ENCODE measurements around the gene SIRT6.
A peak's percentile ranks its signal among the peaks of the same experiment; 100 is the strongest.
"Not testable (repeated sequence)": the region's sequence is repeated elsewhere in the genome, so short reads cannot be mapped to it uniquely, and the experiment has no call there.

Gene SIRT6

DNA sequence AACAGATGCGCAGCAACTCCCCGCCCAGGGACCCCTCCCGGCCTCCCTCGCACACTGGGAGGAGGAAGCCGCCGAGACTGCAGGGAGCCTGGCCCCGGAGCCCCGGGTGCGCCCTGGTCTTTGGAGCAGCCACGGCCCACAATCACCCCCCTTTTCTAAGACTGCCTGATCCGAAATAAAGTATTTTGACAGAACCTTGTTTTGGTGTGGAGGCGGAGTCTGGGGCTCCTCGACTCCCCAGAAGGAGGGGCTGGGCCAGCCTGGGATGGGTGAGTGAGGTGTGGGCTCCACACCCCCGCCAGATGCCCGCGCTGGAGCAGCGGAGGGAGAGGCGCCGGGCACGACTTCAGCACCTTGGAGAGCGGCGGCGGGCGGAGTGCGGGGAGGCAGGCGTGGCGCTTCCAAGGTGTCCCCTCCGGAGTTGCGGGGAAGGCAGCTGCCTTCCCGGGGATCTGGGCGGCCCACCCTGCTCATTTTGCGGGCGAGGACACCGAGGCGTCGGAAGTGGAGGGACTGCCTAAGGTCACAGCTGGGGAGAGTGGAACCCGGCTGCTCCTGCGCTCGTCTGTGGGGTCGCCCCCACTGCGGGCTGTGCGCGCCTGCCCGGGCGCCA, 9.4 kb downstream of the SIRT6 start:
- Histone ChIP-seq H3K4me1 (ENCODE audit: control insufficient read depth, insufficient read depth, low read length) (no peaks in the 10 kb centered on the region), H3K36me3 (ENCODE audit: control insufficient read depth, insufficient read depth, low read length) (peaks cover 8% of the 10 kb centered on the region), H3K27me3 (ENCODE audit: control insufficient read depth, insufficient read depth, low read length) (peaks cover 35% of the 10 kb centered on the region), H3K27ac (ENCODE audit: low read depth, low read length) (no peak overlapping the region), H3K9ac (ENCODE audit: low read length) (no peak overlapping the region), H3K4me3 (ENCODE audit: low read depth, low read length) (peak overlapping the region; percentile 44), H3K9me3 (ENCODE audit: control insufficient read depth, insufficient read depth, low read depth, low read length) (no peaks in the 10 kb centered on the region)

DNA sequence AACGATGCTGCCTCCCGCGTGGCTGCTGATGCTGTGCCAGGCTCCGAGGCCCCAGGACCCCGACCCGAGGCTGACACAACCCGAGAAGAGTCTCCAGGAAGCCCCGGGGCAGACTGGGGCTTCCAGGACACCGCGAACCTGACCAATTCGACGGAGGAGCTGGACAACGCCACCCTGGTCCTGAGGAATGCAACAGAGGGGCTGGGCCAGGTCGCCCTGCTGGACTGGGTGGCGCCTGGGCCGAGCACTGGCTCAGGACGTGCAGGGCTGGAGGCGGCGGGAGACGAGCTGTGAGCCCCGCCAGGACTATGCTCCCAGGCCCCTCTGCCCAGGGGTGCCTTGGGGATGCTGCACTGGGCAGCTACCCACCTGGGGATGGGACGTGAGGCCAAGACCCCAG, 10.7 kb downstream of the SIRT6 start:
- H3K9me3 ChIP-seq (ENCODE audit: control insufficient read depth, insufficient read depth, low read depth, low read length): no peaks in the 10 kb centered on the region
- peaks cover 35% of the 10 kb centered on the region for H3K27me3 ChIP-seq (ENCODE audit: control insufficient read depth, insufficient read depth, low read length)
- no peak overlapping the region for H3K9ac ChIP-seq (ENCODE audit: low read length)
- H3K36me3 ChIP-seq (ENCODE audit: control insufficient read depth, insufficient read depth, low read length): peaks cover 8% of the 10 kb centered on the region
- no peak overlapping the region for H3K4me3 ChIP-seq (ENCODE audit: low read depth, low read length)
- no peak overlapping the region for H3K27ac ChIP-seq (ENCODE audit: low read depth, low read length)
- no peaks in the 10 kb centered on the region for H3K4me1 ChIP-seq (ENCODE audit: control insufficient read depth, insufficient read depth, low read length)

DNA sequence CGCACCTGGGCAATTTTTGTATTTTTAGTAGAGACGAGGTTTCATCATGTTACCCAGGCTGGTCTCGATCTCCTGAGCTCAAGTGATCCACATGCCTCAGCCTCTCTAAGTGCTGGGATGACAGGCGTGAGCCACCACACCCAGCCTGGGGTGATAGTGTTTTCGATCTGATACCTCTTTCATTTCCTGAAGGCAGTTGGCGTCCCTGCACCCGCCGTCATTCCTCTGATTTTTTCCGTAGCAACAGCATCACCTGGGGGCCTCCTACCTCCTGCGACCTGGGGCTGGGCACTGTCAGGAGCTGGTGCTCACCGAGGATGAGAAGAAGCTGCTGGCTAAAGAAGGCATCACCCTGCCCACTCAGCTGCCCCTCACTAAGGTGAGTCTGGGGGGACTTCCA, 18.1 kb downstream of the SIRT6 start:
- H3K9me3 ChIP-seq (ENCODE audit: control insufficient read depth, insufficient read depth, low read depth, low read length): no peaks in the 10 kb centered on the region
- no peak overlapping the region for H3K27ac ChIP-seq (ENCODE audit: low read depth, low read length)
- no peaks in the 10 kb centered on the region for H3K4me1 ChIP-seq (ENCODE audit: control insufficient read depth, insufficient read depth, low read length)
- no peak overlapping the region for H3K4me3 ChIP-seq (ENCODE audit: low read depth, low read length)
- H3K27me3 ChIP-seq (ENCODE audit: control insufficient read depth, insufficient read depth, low read length): peaks cover 22% of the 10 kb centered on the region; the same call in 1 of the 2 replicates
- H3K9ac ChIP-seq (ENCODE audit: low read length): no peak overlapping the region
- H3K36me3 ChIP-seq (ENCODE audit: control insufficient read depth, insufficient read depth, low read length): no peaks in the 10 kb centered on the region

DNA sequence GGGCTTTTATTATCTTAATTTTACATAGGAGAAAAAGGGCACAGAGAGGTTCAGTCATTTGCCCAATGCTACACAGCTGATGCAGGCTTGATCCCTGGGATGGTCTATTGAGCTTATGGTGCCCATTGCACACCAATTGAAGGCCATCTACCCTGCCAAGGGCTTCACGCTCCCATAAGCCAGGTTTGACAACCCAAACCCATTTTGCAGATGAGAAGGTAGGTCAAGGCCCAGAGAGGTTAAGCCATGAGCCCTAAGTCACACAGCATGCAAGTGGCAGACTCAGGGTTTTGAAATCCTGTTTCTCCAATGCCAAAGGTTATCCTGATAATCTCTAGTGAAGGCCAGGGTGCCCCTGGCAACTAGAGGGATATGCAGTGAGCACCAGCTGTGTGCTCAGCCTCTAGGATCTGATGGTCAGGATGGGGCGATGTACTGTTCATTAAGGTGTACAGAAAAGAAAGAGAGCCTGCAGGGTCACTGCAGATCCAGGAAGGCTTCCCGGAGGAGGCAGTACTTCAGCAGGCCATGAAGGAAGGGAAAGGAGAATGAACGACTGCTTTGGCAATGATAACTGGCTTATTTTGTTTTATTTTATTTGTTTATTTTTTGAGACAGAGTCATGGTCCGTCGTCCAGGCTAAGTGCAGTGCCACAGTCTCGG, 20.8 kb downstream of the SIRT6 start:
- Histone ChIP-seq H3K9ac (ENCODE audit: low read length) (no peak overlapping the region), H3K4me1 (ENCODE audit: control insufficient read depth, insufficient read depth, low read length) (no peaks in the 10 kb centered on the region), H3K9me3 (ENCODE audit: control insufficient read depth, insufficient read depth, low read depth, low read length) (no peaks in the 10 kb centered on the region), H3K27ac (ENCODE audit: low read depth, low read length) (no peak overlapping the region), H3K36me3 (ENCODE audit: control insufficient read depth, insufficient read depth, low read length) (no peaks in the 10 kb centered on the region), H3K27me3 (ENCODE audit: control insufficient read depth, insufficient read depth, low read length) (peaks cover 18% of the 10 kb centered on the region; the same call in 1 of the 2 replicates), H3K4me3 (ENCODE audit: low read depth, low read length) (no peak overlapping the region)

DNA sequence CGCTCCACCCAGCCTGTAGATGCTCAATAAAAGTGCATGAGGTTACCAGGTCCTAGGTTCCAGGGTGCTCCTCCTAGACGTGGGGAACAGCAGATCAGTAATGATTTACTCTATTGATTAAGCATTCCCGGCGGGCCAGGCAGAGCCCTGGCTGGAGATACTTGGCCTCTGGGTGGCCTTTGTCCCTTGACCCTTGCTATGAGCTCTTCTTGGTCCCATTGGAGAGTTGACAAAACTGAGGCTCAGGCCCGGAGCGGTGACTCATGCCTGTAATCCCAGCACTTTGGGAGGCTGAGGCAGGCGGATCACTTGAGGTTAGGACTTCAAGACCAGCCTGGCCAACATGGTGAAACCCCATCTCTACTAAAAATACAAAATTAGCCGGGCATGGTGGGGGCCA, 24.4 kb downstream of the SIRT6 start:
- not testable (repeated sequence) for H3K27me3 ChIP-seq (ENCODE audit: control insufficient read depth, insufficient read depth, low read length); H3K9me3 ChIP-seq (ENCODE audit: control insufficient read depth, insufficient read depth, low read depth, low read length); H3K9ac ChIP-seq (ENCODE audit: low read length); H3K4me1 ChIP-seq (ENCODE audit: control insufficient read depth, insufficient read depth, low read length); H3K4me3 ChIP-seq (ENCODE audit: low read depth, low read length); H3K27ac ChIP-seq (ENCODE audit: low read depth, low read length); H3K36me3 ChIP-seq (ENCODE audit: control insufficient read depth, insufficient read depth, low read length)

DNA sequence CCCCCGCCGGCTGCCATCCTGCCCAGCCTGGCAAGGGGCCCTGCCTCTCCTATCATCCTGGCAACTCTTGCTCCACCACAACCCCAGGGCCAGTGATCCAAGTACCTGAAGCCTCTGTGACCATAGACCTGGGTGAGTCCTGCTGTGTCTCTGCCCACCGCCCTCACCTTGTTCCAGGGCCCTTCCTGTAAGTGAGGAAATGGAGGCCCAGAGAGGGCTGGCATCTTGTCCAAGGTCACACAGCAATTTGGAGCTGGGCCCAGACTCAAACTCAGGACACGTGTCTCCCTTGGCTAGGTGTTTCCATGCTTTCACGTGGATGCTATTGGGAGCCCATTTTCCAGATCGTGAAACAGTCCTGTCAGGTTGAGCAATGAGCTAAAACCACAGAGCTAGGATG, 25.2 kb downstream of the SIRT6 start:
- H3K27ac ChIP-seq (ENCODE audit: low read depth, low read length): no peak overlapping the region
- H3K36me3 ChIP-seq (ENCODE audit: control insufficient read depth, insufficient read depth, low read length): no peaks in the 10 kb centered on the region
- no peaks in the 10 kb centered on the region; the same call in 1 of the 2 replicates for H3K27me3 ChIP-seq (ENCODE audit: control insufficient read depth, insufficient read depth, low read length)
- no peak overlapping the region for H3K9ac ChIP-seq (ENCODE audit: low read length)
- H3K4me1 ChIP-seq (ENCODE audit: control insufficient read depth, insufficient read depth, low read length): no peaks in the 10 kb centered on the region
- H3K4me3 ChIP-seq (ENCODE audit: low read depth, low read length): no peak overlapping the region
- H3K9me3 ChIP-seq (ENCODE audit: control insufficient read depth, insufficient read depth, low read depth, low read length): no peaks in the 10 kb centered on the region

DNA sequence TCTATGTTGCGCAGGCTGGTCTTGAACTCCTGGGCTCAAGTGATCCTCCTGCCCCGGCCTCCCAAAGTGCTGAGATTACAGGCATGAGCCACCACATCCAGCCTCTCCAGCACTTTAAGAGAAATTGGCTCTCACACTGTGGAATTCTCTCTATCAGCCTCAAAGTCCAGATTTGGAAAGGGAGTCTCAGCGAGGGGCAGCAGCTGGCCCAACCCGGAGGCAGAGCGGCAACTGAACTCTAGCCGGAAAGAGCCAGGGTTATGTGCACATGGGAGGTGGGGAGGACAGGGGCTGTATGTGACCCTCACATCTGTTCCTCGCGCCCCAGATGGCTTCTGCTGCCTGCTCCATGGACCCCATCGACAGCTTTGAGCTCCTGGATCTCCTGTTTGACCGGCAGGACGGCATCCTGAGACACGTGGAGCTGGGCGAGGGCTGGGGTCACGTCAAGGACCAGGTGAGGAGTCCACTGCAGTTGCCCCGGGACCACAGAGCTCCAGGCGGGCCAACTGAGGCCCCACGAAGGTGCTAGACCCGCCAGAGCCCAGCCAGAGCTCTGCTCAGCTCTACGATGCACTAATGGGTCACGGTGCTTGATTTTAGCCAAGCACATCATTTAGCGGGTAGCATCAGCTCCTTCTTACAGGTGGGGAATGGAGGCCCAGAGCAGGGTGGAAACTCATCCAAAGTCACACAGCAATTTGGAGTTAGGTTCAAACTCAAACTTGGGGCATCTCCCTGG, 27.6 kb downstream of the SIRT6 start:
- Histone ChIP-seq H3K4me1 (ENCODE audit: control insufficient read depth, insufficient read depth, low read length) (no peaks in the 10 kb centered on the region), H3K9me3 (ENCODE audit: control insufficient read depth, insufficient read depth, low read depth, low read length) (no peaks in the 10 kb centered on the region), H3K4me3 (ENCODE audit: low read depth, low read length) (no peak overlapping the region), H3K9ac (ENCODE audit: low read length) (no peak overlapping the region), H3K36me3 (ENCODE audit: control insufficient read depth, insufficient read depth, low read length) (no peaks in the 10 kb centered on the region), H3K27me3 (ENCODE audit: control insufficient read depth, insufficient read depth, low read length) (no peaks in the 10 kb centered on the region; the same call in 1 of the 2 replicates), H3K27ac (ENCODE audit: low read depth, low read length) (no peak overlapping the region)

DNA sequence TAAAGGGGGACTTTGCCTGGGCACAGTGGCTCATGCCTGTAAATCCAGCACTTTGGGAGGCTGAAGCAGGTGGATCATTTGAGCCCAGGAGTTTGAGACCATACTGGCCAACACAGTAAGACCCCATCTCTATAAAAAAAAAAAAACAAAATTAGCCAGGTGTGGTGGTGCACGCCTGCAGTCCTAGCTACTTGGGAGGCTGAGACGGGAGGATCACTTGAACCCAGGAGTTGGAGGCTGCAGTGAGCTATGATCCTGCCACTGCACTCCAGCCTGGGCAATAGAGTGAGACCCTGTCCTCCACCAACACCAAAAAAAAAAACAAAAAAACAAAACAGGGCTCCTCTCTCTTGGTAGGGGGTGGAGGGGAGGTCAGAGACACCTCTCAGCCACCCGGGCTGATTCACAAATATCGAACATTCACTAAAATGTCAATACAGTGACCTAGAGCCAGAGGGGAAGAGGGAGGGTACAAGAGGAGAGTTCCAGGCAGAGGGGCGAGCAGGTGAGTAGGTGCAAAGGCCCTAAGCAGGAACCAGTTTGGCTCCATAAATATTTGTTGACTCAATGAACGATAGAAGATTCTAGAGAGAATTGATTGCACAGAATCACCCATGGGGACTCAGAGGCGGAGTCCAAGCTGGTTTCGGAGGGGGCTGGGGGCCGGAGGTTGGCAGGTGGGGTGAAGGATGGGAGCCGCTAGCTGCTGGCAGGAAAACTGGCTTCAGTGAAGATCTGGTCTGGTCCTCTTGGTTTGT, 29.9 kb downstream of the SIRT6 start:
- no peaks in the 10 kb centered on the region for H3K4me1 ChIP-seq (ENCODE audit: control insufficient read depth, insufficient read depth, low read length)
- H3K9ac ChIP-seq (ENCODE audit: low read length): no peak overlapping the region
- H3K4me3 ChIP-seq (ENCODE audit: low read depth, low read length): no peak overlapping the region
- no peaks in the 10 kb centered on the region; the same call in 1 of the 2 replicates for H3K27me3 ChIP-seq (ENCODE audit: control insufficient read depth, insufficient read depth, low read length)
- no peaks in the 10 kb centered on the region for H3K9me3 ChIP-seq (ENCODE audit: control insufficient read depth, insufficient read depth, low read depth, low read length)
- H3K36me3 ChIP-seq (ENCODE audit: control insufficient read depth, insufficient read depth, low read length): no peaks in the 10 kb centered on the region
- H3K27ac ChIP-seq (ENCODE audit: low read depth, low read length): no peak overlapping the region

DNA sequence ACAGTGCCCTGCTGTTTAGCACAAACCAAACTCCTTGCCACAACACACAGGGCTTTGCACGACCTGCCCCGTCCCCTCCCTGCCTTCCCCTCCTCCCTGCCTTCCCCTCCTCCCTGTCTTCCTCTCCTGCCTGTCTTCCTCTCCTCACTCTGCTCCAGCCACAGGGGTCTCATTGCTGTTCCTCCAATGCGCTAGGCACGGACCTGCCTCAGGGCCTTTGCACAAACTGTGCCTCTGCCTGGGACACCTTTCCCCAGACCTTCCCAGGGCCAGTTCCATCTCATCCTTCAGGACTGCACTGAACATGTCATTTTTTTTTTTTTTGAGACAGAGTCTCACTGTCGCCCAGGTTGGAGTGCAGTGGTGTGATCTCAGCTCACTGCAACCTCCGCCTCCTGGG, 30.7 kb downstream of the SIRT6 start:
- H3K9ac ChIP-seq (ENCODE audit: low read length): no peak overlapping the region
- H3K9me3 ChIP-seq (ENCODE audit: control insufficient read depth, insufficient read depth, low read depth, low read length): no peaks in the 10 kb centered on the region
- H3K4me3 ChIP-seq (ENCODE audit: low read depth, low read length): no peak overlapping the region
- no peaks in the 10 kb centered on the region for H3K4me1 ChIP-seq (ENCODE audit: control insufficient read depth, insufficient read depth, low read length)
- H3K36me3 ChIP-seq (ENCODE audit: control insufficient read depth, insufficient read depth, low read length): no peaks in the 10 kb centered on the region
- no peaks in the 10 kb centered on the region; the same call in 1 of the 2 replicates for H3K27me3 ChIP-seq (ENCODE audit: control insufficient read depth, insufficient read depth, low read length)
- no peak overlapping the region for H3K27ac ChIP-seq (ENCODE audit: low read depth, low read length)

DNA sequence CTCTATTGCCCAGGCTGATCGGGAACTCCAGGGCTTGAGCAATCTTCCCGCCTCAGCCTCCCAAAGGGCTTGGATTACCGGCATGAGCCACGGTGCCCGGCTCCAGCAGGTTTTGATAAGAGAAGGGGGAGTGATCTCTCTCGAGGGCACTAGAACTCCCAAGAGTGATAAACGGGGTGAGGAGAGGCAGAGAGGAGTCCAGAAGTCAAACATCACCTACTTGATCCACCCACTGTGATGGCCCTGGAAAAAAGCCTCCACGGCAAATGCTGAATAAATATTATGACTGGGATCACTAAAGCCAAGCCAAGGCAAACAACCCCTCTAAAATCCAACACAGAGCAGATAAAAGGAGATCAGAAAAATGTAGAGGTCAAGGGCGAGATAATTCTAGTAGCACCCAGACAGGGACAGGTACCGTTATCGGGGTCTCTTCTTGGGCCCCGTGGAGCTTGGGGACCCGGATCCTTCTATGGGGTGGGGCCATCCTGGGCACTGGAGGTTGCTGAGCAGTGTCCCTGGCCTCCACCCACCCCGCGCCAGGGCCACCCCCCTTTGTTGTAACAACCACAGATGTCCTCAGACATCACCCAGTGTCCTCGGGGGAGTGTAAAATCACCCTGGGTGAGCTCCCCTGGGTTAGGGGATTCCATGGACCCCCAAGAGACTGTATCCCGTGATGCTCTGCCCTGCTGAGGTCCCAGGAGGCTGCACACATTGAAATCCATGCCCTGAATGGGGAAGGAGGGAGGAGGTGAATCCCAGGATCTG, 32.7 kb downstream of the SIRT6 start:
- Histone ChIP-seq H3K36me3 (ENCODE audit: control insufficient read depth, insufficient read depth, low read length) (no peaks in the 10 kb centered on the region), H3K27ac (ENCODE audit: low read depth, low read length) (no peak overlapping the region), H3K4me1 (ENCODE audit: control insufficient read depth, insufficient read depth, low read length) (no peaks in the 10 kb centered on the region), H3K9ac (ENCODE audit: low read length) (no peak overlapping the region), H3K27me3 (ENCODE audit: control insufficient read depth, insufficient read depth, low read length) (peaks cover 3% of the 10 kb centered on the region; the same call in 1 of the 2 replicates), H3K9me3 (ENCODE audit: control insufficient read depth, insufficient read depth, low read depth, low read length) (no peaks in the 10 kb centered on the region), H3K4me3 (ENCODE audit: low read depth, low read length) (no peak overlapping the region)
